GM19099 (cell line): Measurements from ENCODE around the gene SETD2.
A peak's percentile ranks its signal among the peaks of the same experiment; 100 is the strongest.

ENCODE experiments used
- POLR2A ChIP-seq: IDR thresholded peaks from 3 replicates; pipeline ENCODE4 v1.6.1; 2011; ENCODE audit warnings: low read depth; ENCODE audit not compliant: insufficient read length; ENCODE audit errors: extremely low read depth

The SETD2 gene

DNA sequence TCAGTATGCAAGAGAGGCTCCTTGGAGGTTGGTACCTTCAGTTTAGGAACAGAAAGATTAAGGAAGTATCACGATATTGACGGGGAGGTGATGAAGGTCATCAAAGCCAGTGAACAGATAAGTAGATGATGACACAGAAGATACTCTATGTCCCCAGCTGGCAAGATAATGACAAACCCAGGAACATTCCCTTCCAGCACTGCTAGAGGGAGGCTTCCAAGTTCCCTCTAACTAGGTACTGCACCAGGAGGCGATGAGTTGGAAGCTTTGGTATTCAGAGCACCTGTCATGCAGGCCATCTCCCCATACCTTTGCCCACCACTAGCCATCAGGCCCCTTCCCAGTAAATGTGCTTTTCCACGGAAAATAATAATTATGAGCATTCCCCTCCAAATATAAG lies 143.6 kb downstream of the SETD2 start:
- TF ChIP-seq POLR2A, result no peak

DNA sequence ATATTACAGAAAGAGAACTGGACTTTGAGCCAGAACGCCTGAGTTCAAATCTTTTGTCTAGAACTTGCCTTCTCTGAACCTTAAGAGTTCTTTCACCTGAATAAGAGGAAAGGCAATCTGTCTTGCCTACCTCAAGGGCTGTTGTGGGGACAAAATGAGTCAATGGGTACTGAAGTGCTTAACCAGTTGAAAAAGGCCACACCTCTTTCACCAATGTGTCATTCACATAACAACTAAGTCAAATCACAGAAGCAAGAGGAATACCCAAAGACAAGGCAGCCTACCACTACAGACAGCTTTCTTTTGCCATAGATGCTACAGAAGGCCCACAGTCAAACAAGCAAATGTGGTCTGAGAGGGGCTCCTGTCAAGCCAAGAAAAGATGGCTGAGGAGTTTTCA lies 144.7 kb downstream of the SETD2 start:
- TF ChIP-seq POLR2A, result no peak

DNA sequence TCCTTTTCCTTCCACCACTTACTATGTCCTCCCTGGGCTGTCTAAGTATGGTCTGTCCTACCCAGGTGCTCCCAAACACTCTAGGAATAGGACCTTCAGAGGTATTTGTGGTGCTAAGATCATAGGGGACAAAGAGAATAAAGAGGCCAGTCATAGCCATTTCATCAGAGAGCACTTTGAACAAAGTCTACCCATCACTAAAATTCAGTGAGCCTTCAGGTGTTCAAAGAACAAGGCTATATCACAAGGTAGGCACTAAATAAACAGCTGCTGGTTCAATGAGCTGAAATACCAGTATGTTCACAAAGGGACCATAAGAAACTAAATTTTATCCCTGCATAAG lies 145.7 kb downstream of the SETD2 start:
- TF ChIP-seq POLR2A, result no peak

- no peak for TF ChIP-seq POLR2A
These were observed 146.2 kb downstream of the SETD2 start for GRCh38 chr3:47017504-47018268.

GRCh38 chr3:47016934-47017435 lies 146.9 kb downstream of the SETD2 start:
- no peak for TF ChIP-seq POLR2A

- TF ChIP-seq POLR2A, result no peak
These were observed 147.6 kb downstream of the SETD2 start for GRCh38 chr3:47016086-47016933.

- TF ChIP-seq POLR2A, result no peak
These were observed 148.8 kb downstream of the SETD2 start for GRCh38 chr3:47015151-47015550.

- TF ChIP-seq POLR2A, result no peak
These were observed 149.9 kb downstream of the SETD2 start for GRCh38 chr3:47014036-47014435.

- no peak for TF ChIP-seq POLR2A
These were observed 150.7 kb downstream of the SETD2 start for GRCh38 chr3:47013231-47013630.

DNA sequence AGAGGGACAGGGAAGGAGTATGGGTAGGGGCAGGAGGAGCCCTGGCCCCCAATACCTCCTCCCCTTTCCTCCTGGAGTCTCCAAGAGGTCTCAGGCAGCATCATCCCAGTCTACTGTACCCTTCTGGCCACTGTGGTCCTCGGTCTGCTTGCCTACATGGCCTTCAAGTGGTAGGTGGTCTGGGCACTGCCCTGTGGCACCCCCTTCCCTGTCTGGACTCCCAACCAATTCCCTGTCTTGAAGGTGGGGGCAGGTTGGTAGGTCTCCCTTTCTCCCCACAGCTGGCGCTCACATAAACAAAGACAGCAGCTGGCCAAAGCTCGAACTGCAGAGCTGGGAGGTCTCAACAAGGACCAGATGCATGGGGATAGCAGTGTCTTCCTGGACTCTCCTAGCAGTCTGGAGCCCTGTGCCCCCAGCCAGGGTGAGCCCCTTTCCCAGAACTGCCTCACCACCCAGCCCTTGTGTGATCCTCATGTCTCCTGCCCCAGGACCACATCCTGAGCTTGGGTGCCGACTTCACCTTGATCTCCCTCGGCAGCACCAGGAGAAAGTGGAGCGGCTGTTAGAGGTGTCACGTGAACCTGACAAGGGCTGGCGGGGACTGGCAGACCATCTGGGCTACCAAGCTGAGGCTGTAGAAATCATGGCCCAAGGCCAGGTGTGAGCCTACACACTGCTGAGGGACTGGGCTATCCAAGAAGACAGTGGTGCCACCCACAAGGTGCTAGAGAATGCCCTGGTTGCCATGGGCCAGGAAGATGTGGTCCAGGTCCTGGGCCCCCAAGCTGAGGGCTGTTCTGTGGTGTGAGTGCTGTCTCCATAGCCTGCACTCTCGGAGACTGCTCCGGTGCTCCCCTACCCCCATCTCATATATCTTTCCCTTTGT lies 151.3 kb downstream of the SETD2 start:
- no peak for TF ChIP-seq POLR2A

GRCh38 chr3:47011371-47011770 lies 152.5 kb downstream of the SETD2 start:
- no peak for TF ChIP-seq POLR2A

GRCh38 chr3:47010910-47011309 lies 153.0 kb downstream of the SETD2 start:
- no peak for TF ChIP-seq POLR2A

DNA sequence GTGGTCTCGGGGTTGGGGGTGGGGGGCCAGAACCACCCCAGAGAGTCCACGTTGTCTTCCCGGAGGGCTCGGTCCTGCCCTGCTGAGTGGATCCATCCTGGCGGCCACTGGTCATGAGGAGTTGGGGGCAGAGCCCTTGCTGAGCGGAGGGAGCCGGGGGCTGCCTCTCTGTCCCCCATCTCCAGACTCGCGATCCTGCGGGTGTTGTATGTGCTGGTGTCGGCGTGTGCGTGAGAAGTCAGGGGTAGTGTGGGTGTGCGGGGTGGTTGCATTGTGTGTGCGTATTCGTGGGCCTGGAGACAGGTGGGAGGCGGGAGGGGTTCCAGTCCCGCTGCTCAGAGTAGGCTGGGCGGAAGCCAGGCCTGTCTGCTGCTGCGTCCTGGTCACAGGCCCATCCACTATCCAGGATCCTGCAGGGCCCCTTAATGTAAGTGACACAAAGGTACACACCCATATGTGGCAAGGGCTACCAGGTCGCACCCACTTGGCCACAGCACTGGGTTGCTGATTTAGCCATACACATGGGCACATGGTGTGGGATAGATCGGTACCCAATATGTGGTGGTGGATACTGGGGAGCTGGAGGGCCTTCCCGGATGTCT lies 153.7 kb downstream of the SETD2 start:
- no peak for TF ChIP-seq POLR2A

DNA sequence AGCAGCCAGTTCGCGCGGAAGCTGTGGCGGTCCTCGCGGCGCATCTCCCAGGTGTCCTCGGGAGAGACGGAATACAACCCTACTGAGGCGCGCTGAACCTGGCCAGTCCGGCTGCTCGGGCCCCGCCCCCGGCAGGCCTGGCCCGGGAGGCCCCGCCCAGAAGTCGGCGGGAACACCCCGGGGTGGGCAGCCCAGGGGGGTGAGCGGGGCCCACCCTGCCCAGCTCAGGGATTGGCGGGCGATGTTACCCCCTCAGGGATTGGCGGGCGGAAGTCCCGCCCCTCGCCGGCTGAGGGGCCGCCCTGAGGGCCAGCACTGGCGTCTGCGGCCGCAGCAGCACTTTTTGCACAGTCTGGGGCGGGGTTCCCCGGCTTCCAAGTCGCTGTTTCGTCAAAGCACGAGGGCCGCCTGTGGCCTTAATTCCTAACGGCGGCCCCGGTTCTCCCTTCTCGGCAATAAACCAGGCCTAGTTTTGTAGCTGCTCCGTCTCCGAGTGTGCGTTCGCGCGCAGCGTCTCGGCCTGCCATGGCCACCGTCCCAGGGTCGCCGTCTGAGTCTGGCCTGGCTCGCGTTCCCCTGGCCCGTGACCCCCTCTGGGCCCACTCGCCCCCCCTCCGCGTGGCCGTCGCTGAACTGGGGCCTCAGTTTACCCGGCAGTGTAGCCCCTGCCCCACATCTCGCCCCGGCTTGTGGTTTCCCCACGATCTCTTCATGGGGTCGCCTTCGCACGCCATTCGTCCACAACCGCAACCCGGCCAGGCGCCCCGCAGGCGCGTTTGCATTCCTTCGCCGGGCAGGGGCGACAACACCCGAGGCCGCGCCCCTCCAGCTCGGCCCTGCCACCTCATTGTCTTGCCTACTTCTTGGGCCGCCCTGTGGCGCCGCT lies 154.4 kb downstream of the SETD2 start:
- TF ChIP-seq POLR2A, result peak; percentile 71
